UCSD-AML1 (cell line): ENCODE data around the gene PRLH.

Experiments used
- DNase-seq: peaks from one replicate; lab custom pipeline; 2025; ENCODE audit not compliant: unreplicated experiment; lab: John Stamatoyannopoulos, UW

PRLH gene

DNA sequence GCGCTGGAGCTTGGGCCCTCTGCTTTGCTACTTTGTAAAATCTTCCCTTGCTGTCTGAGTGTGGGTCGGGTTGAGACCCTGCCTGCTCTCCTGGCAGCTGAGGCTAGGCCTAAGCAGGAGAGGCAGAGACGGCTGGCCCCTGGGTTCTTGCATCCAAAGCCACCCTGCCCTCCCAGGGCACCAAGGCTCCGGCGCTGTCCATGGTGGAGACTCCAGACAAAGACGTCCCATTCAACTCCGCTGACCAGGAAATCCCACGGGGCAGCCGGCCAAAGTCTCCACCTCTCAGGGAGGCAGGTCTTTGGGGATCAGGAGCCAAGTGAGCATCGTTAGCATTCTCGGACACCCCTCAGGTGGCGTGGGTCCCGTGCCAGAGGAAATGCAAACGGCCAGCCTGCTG is 2.6 kb upstream of the PRLH start:
- DNase-seq, result no peak

- DNase-seq, result no peak
Measured at GRCh38 chr2:237564526-237565131, 1.7 kb upstream of the PRLH start.

DNA sequence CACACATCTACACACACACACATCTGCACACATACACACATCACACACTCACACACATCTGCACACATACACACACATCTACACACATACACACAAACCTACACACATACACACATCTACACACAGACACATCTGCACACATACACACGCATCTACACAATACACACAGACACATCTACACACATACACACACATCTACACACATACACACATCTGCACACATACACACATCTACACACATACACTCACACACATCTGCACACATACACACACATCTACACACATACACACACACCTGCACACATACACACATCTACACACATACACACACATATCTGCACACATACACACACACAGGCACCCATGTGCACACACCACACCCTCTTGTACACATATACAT is 400 bp upstream of the PRLH start:
- DNase-seq, result no peak

DNA sequence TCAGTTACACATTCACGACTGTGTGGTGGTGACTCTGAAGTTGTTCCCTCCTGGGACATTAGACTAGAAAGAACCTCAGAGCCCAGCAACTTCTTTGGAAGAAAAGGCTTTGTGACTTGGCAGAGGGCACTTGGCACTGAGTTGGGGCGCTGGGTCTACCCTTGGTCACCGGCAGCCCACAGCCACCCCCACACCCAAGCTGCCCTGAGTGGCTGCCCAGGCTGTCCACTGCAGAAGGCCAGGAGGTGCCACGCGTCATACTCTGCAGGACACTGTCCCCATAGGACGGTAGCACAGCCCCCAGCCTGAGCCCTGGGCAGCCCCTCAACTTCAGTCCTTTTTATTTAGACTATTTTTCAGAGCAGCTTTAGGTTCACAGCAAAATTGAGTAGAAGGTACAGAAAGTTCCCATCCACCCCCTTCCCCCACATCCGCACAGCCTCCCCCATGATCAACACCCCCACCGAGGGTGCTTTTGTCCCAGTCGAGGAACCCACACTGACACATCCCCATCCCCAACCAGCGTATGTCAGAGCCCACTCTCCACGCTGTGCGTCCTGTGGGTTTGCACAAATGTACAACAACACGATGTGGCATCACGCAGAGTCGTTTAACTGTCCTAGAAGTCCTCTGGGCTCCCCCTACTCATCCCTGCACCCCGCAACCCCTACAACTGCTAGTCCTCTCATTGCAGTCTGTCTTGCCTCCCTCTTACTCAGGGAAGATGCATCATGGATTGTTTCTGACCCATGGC is 1.1 kb downstream of the PRLH start:
- DNase-seq, result no peak

DNA sequence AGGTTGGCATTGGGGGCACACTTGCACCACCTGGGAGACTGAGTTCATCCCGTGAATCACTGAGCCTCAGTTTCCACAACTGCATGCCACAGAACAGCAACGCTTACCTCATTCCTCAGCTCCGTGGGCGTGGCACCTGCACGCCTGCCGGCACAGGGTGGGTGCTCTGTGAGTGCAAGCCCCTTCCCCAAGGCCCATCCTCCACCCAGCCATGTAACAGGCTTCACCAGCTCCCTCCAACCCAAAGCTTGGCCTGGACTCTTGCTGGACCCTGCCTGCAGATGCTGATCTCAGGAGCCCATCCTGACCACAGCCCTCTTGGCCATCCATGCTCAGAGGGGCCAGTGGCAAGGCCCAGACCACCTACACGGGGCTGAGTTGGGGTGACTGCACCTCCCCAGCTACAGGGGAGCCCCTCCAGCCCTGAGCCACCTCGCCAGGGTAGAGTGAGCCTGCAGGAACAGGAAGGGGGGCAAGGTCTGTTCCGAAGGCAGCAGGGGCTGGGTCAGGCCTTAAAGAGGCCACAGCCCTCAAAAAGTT is 1.8 kb downstream of the PRLH start:
- no peak for DNase-seq

GRCh38 chr2:237569041-237569440 is 2.7 kb downstream of the PRLH start:
- no peak for DNase-seq

GRCh38 chr2:237569896-237570295 is 3.5 kb downstream of the PRLH start:
- DNase-seq, result no peak

DNA sequence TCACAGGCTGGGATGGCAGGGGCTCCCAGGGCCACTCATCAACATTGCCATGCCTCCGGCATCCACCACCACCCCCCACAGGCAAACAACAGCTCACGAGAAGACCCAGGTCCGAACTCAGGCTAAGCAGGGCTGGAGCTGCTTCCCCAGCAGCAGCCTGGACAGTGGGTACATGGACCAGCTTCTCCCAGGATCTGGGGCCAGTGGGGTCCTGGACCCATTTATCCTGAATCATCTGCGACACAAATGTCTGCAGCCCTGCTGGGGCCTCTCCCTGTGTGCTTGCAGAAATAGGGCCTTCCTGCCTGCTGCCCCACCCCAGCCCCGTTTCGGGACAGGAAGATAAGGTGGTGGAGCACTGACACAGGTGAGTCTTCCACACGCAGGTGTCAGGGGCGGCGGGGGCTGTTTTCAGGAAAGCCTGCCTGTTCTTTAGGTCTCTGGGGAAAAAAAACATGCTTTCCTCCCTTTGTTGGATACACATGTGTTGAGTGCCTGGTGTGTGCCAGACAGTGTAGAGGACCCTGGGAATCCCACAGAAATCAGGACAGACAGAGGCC is 4.5 kb downstream of the PRLH start:
- DNase-seq, result no peak

- no peak for DNase-seq
Measured at GRCh38 chr2:237571551-237571950, 5.2 kb downstream of the PRLH start.

DNA sequence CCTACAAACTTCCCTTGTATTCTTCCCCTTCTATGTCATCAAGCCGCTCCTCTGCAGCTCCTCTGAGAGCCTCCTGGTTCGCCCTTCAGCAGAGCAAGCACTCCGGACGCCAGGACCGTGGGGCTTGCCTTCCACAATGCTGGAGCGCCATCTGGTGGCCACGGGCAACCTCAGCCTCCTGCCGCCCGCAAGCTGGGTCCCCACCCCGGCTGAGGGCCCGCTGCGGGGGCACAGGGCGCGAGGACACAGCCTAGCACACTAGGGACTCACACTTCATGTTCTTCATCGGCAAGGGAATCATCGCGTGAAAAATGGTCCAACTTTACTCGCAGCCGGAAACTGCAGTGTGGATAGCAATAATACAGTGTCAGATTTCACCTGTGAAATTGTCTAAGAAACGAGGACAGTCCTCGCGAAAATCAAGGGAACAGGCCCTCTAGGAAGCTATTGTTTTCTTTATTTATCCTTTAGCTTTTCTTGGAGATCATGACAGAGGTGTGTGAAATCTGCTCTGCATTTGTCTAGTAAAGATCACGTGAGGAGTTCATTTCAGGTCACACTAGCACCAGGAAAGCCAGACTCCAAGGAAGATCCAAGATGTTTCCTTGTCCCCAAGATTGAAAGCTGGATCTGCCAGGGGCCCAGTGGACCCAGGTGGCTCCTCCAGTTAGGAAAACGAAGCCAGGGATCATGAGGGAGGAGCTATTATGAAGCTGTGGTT is 5.8 kb downstream of the PRLH start:
- DNase-seq, result peak; percentile 84

DNA sequence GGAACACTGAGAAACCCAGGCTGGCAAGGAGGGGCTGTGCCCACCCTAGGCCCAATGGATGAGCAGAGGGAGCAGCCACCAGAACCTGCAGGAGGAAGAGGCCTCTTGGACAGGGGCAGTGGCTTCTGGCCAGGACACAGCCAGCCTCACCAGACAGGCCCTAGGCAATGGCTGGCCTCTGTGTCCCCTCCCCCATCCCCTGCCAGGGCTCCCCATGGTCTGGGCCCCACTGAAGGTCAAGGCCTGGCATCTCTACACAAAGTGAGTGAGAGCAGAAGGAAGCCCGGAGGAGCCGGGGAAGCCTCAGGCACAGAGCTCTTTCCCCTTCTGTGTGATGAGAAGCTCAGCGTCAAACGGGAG is 6.3 kb downstream of the PRLH start:
- DNase-seq, result no peak

DNA sequence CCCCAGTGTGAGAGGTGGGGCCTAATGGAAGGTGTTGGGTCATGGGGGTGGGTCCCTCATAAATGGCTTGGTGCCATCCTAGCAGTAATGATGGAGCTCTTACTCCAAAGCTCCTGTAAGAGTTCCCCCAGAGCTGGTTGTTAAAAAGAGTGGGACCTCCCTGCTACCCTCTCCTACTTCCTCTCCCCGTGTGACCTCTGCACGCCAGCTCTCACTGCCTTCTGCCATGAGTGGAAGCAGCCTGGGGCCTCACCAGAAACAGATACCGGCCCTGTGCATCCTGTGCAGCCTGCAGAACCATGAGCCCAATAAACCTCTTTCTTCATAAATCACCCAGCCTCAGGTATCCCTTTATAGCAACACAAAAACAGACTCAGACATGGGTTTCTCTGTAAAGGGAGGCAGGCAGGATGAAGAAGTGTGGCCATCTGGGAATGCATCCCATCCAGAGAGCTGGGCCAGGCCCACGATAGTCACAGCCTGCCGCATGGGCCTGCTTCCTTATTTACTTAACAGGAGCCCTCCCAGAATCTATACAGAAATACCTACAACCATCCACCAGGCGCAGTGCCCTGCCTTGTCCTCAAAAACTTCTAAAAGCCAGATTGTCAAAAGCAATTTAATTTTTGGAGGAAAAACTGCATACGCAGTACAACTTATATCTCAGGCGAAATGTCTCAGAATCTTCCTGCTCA is 7.5 kb downstream of the PRLH start:
- no peak for DNase-seq

- DNase-seq, result no peak
Measured at GRCh38 chr2:237574467-237574866, 8.1 kb downstream of the PRLH start.

GRCh38 chr2:237574894-237575868 is 8.8 kb downstream of the PRLH start:
- no peak for DNase-seq

DNA sequence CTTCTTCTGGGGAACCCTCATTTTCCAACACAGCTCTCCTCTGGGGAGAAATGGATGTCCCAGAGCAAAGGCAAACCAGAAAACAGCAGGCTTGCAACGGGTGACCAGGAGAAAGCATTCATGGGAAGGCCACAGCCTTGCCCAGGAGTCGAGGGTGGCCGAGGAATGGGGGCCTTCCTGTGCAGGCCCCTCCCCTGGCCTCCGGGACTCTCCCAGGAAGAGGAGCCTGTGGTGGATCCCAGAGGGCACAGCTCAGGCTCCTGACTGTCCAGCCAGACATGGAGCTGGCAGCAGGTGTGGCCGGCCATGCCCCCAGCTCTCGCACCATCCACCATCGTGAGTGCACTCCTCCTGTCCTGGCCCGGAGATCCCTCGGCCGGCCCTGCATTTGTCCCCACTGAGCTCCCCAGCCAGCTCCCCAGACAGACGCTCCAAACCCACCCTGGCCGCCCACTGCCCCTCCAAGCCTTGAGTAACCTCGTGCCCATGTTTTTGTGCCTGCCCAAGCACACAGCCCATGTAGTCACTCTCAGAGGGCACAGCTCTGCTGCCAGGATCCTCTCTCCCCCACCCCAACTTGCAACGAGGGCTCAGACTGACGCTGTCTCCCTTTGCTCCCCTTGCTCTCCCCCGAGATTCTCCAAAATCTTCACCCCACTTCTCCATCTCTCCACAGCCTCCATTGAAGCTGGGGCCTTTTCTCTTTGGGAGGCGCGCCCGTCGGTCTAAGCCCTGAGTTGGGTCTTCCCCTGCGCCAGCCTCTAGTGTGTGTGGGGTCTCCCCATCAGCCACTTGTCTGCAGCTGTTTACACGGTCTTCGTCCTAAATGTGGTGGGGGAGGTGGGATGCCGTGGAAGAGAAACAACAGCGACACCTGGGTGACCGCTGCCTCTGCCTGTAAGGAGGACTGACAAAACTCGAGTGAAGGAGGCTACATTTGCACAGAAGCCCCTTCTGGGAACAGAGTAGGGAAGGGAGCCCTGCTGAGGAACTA is 9.8 kb downstream of the PRLH start:
- no peak for DNase-seq

GRCh38 chr2:237576974-237577373 is 10.6 kb downstream of the PRLH start:
- DNase-seq, result no peak

- no peak for DNase-seq
Measured at GRCh38 chr2:237577458-237577857, 11.1 kb downstream of the PRLH start.

DNA sequence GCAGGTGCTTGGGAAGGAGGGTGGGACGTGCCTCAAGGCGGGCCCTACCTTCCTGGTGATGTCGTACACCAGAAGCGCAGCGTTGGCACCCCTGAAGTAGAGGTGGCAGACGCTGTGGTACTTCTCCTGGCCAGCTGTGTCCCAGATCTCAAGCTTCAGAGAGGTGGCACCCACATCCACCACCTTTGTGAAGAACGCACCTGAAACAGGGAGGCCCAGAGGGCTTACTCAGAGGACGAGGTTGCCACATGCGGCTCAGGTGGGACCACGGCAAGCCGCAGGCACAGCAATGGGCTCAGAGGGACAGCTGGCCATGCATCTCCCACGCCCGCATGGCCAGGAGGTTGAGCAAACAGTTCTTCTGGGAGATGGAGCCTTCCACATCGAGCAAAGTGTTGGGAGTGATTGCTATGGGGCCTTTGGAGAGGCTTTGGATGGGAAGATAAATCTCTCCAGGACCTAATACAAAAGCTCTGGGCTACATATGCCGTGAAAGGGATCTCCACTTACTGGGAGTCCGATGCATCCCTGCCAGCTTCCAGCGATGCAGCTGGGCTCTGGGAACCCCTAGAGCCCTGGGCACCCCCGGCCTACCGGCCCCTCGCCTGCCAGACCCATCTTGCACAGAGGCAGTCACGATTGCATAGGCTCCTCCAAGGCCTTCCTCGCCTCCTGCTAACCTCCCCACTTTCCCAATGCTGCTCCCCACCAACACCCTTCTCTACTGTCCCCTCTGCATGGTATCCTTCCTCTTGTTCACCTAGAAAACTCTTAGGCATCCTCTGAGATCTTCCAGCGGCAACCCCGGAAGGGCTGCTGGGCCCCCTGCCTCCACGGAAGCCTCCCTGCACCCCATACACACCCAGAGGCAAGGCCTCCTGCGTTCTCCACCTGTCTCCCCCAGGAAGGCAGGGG is 11.8 kb downstream of the PRLH start:
- no peak for DNase-seq
